ENCODE data around the gene SLC47A2.

Gene SLC47A2

GRCh38 chr17:19748807-19749193 lies 32.4 kb upstream of the SLC47A2 start:
- Histone ChIP-seq H3K27ac (no peak overlapping the region), H3K4me2 (no peak overlapping the region), H3K4me1 (ENCODE audit: low read depth, poor library complexity, severe bottlenecking) (no peaks in the 10 kb centered on the region)

GRCh38 chr17:19747829-19748806 lies 31.7 kb upstream of the SLC47A2 start, which contains the start of gene ALDH3A1:
Gene ALDH3A1 (minus strand): TSS chr17:19748298. CDS start chr17:19745129, 3,169 bp downstream.
- Histone ChIP-seq H3K4me3 (IDR thresholded peaks at IDR 0.05; ENCODE audit: insufficient read depth, low read depth, low read length) (no peak within 1 kb of the TSS), H2AFZ (ENCODE audit: low read depth) (no peak within 1 kb of the TSS), H3K27me3 (ENCODE audit: insufficient read depth, low read depth) (no peaks in the 10 kb centered on the region), H3K9ac (no peak within 1 kb of the TSS), H3K4me2 (no peak within 1 kb of the TSS), H3K27ac (no peak within 1 kb of the TSS), H3K79me2 (ENCODE audit: insufficient read depth, low read depth) (no peaks in the 10 kb centered on the region), H3K36me3 (ENCODE audit: insufficient read depth) (no peaks in the 10 kb centered on the region), H4K20me1 (ENCODE audit: insufficient read depth) (no peaks in the 10 kb centered on the region), H3K4me1 (ENCODE audit: low read depth, poor library complexity, severe bottlenecking) (no peaks in the 10 kb centered on the region)
- TF ChIP-seq, protein P1, sequence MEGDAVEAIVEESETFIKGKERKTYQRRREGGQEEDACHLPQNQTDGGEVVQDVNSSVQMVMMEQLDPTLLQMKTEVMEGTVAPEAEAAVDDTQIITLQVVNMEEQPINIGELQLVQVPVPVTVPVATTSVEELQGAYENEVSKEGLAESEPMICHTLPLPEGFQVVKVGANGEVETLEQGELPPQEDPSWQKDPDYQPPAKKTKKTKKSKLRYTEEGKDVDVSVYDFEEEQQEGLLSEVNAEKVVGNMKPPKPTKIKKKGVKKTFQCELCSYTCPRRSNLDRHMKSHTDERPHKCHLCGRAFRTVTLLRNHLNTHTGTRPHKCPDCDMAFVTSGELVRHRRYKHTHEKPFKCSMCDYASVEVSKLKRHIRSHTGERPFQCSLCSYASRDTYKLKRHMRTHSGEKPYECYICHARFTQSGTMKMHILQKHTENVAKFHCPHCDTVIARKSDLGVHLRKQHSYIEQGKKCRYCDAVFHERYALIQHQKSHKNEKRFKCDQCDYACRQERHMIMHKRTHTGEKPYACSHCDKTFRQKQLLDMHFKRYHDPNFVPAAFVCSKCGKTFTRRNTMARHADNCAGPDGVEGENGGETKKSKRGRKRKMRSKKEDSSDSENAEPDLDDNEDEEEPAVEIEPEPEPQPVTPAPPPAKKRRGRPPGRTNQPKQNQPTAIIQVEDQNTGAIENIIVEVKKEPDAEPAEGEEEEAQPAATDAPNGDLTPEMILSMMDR (conservative IDR thresholded peaks at IDR 0.05; ENCODE audit: low read depth, low read length), result no peak

More at GRCh38 chr17:19748807-19749193, 32.4 kb upstream of the SLC47A2 start:
- Histone ChIP-seq H3K79me2 (ENCODE audit: insufficient read depth, low read depth) (no peaks in the 10 kb centered on the region), H3K36me3 (ENCODE audit: insufficient read depth) (no peaks in the 10 kb centered on the region), H3K4me3 (IDR thresholded peaks at IDR 0.05; ENCODE audit: insufficient read depth, low read depth, low read length) (no peak overlapping the region), H3K27me3 (ENCODE audit: insufficient read depth, low read depth) (no peaks in the 10 kb centered on the region), H2AFZ (ENCODE audit: low read depth) (no peak overlapping the region), H3K9ac (no peak overlapping the region), H4K20me1 (ENCODE audit: insufficient read depth) (no peaks in the 10 kb centered on the region)
- TF ChIP-seq, protein P1 (conservative IDR thresholded peaks at IDR 0.05; ENCODE audit: low read depth, low read length), result no peak

DNA sequence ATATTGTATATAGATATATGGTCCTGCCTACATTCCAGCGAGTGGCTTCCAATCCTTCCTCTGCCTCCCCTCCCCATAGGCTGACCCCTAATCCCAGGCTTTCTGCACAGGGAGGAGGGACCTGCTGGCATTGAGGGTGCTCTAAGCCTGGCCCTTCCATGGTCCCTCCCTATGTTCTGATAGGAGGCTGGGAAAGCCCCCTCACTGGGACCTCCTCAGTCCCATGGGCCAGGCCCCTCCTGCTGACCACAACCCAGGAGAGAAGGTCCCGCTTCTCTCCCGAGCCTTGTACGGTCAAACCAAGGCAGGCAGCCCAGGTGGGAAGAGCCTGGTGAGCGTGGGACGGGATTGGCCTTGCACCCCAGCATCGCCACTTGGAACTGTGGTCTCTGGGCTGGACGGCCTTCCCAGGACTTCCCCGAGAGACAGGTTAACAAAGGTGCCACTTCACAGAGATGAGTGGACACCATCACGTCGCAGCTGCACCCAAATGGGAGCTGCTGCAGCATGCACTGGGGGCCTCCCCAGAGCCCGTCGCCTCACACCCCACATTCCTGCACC lies 30.9 kb upstream of the SLC47A2 start:
- Histone ChIP-seq H3K4me1 (ENCODE audit: low read depth, poor library complexity, severe bottlenecking) (no peaks in the 10 kb centered on the region), H3K27ac (no peak overlapping the region), H2AFZ (ENCODE audit: low read depth) (no peak overlapping the region), H3K9ac (no peak overlapping the region), H3K79me2 (ENCODE audit: insufficient read depth, low read depth) (no peaks in the 10 kb centered on the region), H3K4me2 (no peak overlapping the region), H3K36me3 (ENCODE audit: insufficient read depth) (no peaks in the 10 kb centered on the region), H3K27me3 (ENCODE audit: insufficient read depth, low read depth) (no peaks in the 10 kb centered on the region), H4K20me1 (ENCODE audit: insufficient read depth) (no peaks in the 10 kb centered on the region), H3K4me3 (IDR thresholded peaks at IDR 0.05; ENCODE audit: insufficient read depth, low read depth, low read length) (no peak overlapping the region)
- TF ChIP-seq, protein P1 (conservative IDR thresholded peaks at IDR 0.05; ENCODE audit: low read depth, low read length), result no peak

- H3K4me2 ChIP-seq, result no peak overlapping the region
- TF ChIP-seq, protein P1 (conservative IDR thresholded peaks at IDR 0.05; ENCODE audit: low read depth, low read length), result no peak
- no peak overlapping the region for H2AFZ ChIP-seq (ENCODE audit: low read depth)
- no peaks in the 10 kb centered on the region for H4K20me1 ChIP-seq (ENCODE audit: insufficient read depth)
- no peak overlapping the region for H3K4me3 ChIP-seq (IDR thresholded peaks at IDR 0.05; ENCODE audit: insufficient read depth, low read depth, low read length)
- no peaks in the 10 kb centered on the region for H3K36me3 ChIP-seq (ENCODE audit: insufficient read depth)
- H3K4me1 ChIP-seq (ENCODE audit: low read depth, poor library complexity, severe bottlenecking), result no peaks in the 10 kb centered on the region
- no peak overlapping the region for H3K9ac ChIP-seq
- no peaks in the 10 kb centered on the region for H3K79me2 ChIP-seq (ENCODE audit: insufficient read depth, low read depth)
- no peaks in the 10 kb centered on the region for H3K27me3 ChIP-seq (ENCODE audit: insufficient read depth, low read depth)
- H3K27ac ChIP-seq, result no peak overlapping the region
Measured at GRCh38 chr17:19746517-19746916, 30.1 kb upstream of the SLC47A2 start.
